GM18517 (cell line): ENCODE data around the gene GMCL2.
A peak's percentile ranks its signal among the peaks of the same experiment; 100 is the strongest.
"Not testable (repeated sequence)": the region's sequence is repeated elsewhere in the genome, so short reads cannot be mapped to it uniquely, and the experiment has no call there.

Experiments
- ATAC-seq: cut with Tn5 transposase; IDR thresholded peaks from one replicate; pipeline ENCODE4 v1.9.1; 2021; ENCODE audit warnings: mild to moderate bottlenecking, moderate library complexity; ENCODE audit not compliant: unreplicated experiment

The GMCL2 gene

GRCh38 chr5:178207183-178207916, 20.2 kb upstream of the GMCL2 start:
- no peak for ATAC-seq

- no peak for ATAC-seq
These were observed 19.3 kb upstream of the GMCL2 start for GRCh38 chr5:178206166-178207101.

GRCh38 chr5:178205749-178206047, 18.5 kb upstream of the GMCL2 start:
- no peak for ATAC-seq

GRCh38 chr5:178204935-178205748, 18.0 kb upstream of the GMCL2 start:
- peak; percentile 36 for ATAC-seq

- peak; percentile 82 for ATAC-seq
These were observed 17.2 kb upstream of the GMCL2 start, which contains the start of gene HNRNPAB for GRCh38 chr5:178204182-178204934. Gene HNRNPAB, plus strand, starts transcription at chr5:178204533. Its CDS starts 305 bp downstream, at chr5:178204838.

- no peak for ATAC-seq
These were observed 16.6 kb upstream of the GMCL2 start for GRCh38 chr5:178203670-178204181.

GRCh38 chr5:178202541-178202940, 15.4 kb upstream of the GMCL2 start:
- ATAC-seq = no peak

- no peak for ATAC-seq
These were observed 14.7 kb upstream of the GMCL2 start for GRCh38 chr5:178201927-178202235.

- ATAC-seq = no peak
These were observed 14.2 kb upstream of the GMCL2 start for GRCh38 chr5:178201221-178201926.

GRCh38 chr5:178199581-178200434, 12.6 kb upstream of the GMCL2 start:
- no peak for ATAC-seq

GRCh38 chr5:178198706-178199105, 11.5 kb upstream of the GMCL2 start:
- ATAC-seq = no peak

- ATAC-seq = not testable (repeated sequence)
These were observed 11.0 kb upstream of the GMCL2 start for GRCh38 chr5:178198151-178198550.

- ATAC-seq = no peak
These were observed 9.8 kb upstream of the GMCL2 start for GRCh38 chr5:178196986-178197385.

GRCh38 chr5:178196281-178196812, 9.2 kb upstream of the GMCL2 start:
- ATAC-seq = no peak

GRCh38 chr5:178194026-178194425, 6.9 kb upstream of the GMCL2 start:
- ATAC-seq = no peak

GRCh38 chr5:178193251-178193809, 6.2 kb upstream of the GMCL2 start:
- ATAC-seq = no peak

- ATAC-seq = no peak
These were observed 5.6 kb upstream of the GMCL2 start for GRCh38 chr5:178192787-178193186.

- ATAC-seq = no peak
These were observed 5.1 kb upstream of the GMCL2 start for GRCh38 chr5:178192244-178192643.
